Cerebellar nuclear complex (tissue), 1 donor: ENCODE results near the gene C8G.
A peak's percentile ranks its signal among the peaks of the same experiment; 100 is the strongest.

Source experiments
- DNase-seq, 2 experiments: peaks; one replicate each; lab custom pipeline; 2025; lab: John Stamatoyannopoulos, UW

C8G gene

DNA sequence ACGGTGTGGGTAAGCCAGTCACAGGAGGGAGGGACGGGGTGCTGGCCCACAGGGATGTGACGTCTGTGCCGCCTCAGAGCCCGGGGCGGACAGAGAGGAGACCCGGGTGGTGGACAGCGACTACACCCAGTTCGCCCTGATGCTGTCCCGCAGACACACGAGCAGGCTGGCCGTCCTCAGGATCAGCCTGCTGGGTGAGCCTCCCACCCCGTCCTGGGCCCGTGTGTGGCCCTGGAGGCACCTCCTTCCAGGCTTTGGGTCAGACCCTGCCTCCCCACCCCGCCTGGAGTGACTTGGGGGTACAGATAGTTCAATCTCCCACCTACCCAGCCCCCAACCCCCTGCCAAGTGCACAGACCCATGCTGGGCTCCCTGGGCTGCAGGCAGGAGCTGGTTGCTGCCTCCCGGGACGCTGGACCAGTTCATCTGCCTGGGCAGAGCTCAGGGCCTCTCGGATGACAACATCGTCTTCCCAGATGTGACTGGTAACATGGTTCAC is 8.8 kb downstream of the C8G start:
- no peak for DNase-seq

DNA sequence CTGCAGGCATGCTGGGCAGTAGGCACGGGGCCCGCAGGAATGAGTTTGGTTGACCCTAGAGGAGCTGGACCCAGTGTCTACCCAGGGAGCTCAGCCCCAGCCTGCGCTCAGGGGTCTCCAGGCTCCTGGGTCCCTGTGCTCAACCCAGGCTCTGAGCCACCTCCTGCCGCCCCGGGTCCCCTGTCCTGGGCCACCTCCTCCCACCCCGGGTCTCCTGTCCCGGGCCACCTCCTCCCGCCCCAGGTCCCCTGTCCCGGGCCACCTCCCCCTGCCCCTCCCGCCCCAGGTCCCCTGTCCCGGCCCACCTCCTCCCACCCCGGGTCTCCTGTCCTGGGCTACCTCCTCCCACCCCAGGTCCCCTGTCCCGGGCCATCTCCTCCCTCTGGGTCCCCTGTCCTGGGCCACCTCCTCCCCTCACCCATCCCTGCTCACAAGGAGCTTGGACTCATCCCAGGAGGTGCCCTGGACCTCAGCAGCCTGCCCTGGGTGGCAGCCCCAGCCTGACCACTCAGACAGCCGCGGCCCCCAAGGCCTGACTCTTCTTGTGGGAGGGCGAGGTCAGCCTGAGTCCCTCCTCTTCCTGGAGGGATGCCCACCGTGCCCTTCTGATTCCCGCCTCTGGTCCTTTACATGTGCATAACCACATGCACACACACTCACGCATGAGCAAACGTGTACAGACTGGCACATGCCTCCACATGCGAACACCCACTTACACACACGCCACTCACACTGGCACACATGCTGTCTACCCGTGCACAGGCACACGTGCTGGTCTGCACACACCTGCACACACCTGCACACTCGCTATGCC is 9.4 kb downstream of the C8G start:
- DNase-seq, result no peak

- DNase-seq, result no peak
These were observed 10.3 kb downstream of the C8G start for GRCh38 chr9:136955202-136955942.

DNA sequence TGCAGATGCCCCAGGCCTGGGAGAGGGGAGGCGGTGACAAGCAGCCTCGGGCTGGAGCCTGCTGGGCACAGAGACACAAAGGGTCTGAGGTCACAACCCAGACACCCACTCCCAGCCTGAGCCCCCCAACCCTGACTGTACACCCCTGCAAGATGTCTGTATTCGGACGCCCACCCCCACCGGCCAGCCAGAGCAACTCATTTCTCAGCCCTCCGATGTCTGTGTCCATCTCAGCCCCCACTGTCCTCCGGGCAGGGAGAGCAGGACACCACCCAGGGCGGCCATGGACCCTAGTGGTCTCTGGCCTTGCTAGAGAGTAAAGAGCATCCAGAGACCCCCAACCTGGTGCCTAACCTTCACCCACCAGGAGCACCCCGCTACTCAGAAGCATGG is 10.9 kb downstream of the C8G start:
- DNase-seq, result no peak

GRCh38 chr9:136956604-136957003 is 11.6 kb downstream of the C8G start:
- no peak for DNase-seq

- no peak for DNase-seq
These were observed 12.4 kb downstream of the C8G start for GRCh38 chr9:136957461-136957860.

GRCh38 chr9:136957901-136958300 is 12.9 kb downstream of the C8G start:
- DNase-seq, result no peak

- no peak for DNase-seq
These were observed 13.4 kb downstream of the C8G start for GRCh38 chr9:136958473-136958872.

GRCh38 chr9:136958898-136959850 is 14.1 kb downstream of the C8G start:
- DNase-seq, result no peak

- DNase-seq, result no peak
These were observed 15.3 kb downstream of the C8G start for GRCh38 chr9:136960212-136960937.

GRCh38 chr9:136960938-136961275 is 15.9 kb downstream of the C8G start:
- DNase-seq, result no peak

DNA sequence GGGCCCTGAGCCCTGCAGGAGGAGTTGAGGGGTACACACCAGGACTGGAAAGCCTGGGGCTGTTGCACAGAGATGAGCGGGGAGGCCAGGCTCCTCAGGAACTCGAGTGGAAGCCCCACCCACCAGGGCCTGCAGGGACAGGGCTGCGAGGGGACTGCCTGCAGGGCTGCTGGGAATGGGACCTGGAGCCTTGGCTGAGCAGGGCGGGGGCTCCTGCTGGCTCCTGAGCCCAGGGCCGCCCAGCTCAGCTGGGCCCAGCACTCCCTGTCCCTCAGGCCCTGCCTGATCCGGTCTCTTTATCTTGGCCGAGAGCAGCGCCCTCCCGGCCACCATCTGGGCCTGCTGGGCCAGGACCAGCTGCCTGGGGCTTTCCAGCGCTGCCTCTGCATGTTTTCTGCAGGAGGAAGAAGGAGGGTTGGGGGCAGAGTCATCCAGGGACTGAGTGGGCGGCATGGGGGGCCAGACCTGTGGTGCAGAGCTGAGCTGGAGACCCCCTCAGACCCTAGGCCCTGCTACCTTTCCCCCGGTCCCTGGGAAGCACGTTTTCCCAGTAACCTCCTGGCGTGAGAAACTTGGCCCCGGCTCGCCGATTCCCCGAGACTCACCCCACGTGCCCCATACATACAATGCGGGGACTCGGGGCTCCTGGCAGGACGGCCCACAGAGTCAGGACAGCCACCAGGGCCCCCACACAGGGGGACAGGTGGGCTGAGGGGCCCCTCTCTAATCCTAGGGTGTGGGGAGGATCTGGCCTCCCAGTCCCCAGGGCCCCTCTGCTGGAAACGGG is 16.4 kb downstream of the C8G start:
- peak; percentile 44 to 54 for DNase-seq

- no peak for DNase-seq
These were observed 17.1 kb downstream of the C8G start for GRCh38 chr9:136962163-136962562.

DNA sequence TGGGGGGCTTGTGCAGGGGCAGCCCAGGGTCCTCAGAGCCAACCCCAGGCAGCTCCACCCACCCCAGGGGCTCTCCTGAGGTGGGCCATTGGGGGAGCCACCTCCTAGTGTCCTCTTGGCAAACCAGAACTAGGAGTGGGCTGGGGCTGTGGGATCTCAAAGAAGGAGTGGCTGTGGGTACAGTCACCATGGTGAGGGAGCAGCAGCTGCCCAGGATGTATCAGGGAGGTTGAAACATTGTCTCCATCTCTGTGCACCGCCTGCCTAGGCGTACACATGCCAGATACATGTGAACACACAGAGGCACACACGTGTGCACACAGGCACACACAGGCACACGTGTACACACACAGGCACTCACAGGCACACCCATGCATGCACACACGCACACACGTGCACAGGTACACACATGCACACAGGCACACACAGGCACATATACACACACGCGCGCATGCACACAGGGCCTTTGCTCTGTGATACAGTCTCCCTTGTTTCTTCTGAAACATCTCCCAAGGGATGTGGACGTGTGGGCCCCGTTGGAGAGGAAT is 17.7 kb downstream of the C8G start:
- no peak for DNase-seq

DNA sequence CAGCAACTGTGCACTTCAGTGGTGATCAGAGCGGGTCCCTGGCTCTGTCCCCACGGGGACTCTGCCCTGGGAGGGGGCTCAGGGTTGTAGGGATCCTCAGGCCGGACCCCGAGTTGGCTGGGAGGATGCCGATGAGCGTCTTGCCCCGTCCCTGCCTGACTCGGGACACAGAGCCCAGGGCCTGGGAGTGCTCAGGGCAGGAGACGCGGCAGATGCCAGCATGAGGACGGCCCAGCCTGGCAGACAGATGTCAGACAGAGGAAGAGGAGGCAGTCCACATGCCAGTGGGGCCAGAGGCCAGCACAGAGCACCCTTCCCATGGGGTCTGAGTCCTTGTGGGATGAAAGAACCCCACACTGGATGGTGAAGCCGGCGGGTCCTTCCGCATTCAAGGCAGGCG is 18.3 kb downstream of the C8G start:
- no peak for DNase-seq

DNA sequence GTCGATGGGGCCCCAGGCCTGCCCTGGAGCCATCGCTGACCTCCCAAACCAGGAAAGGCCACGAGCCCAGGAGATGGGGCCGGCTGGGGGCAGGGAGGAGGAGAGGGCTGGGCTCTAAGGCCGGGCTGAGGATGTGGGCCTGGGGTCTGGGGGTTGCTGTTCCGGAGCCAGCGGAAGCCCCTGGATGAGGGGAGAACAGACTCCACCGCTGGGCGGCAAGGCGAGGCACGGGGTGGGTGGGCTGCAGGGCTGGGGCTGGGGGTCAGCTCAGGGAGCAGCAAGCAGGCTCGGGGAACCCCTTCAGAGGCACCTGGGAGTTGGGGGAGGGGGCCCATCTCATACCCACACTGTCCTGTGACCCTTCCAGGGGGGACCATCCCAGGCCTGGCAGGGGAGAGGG is 18.7 kb downstream of the C8G start:
- DNase-seq, result no peak

DNA sequence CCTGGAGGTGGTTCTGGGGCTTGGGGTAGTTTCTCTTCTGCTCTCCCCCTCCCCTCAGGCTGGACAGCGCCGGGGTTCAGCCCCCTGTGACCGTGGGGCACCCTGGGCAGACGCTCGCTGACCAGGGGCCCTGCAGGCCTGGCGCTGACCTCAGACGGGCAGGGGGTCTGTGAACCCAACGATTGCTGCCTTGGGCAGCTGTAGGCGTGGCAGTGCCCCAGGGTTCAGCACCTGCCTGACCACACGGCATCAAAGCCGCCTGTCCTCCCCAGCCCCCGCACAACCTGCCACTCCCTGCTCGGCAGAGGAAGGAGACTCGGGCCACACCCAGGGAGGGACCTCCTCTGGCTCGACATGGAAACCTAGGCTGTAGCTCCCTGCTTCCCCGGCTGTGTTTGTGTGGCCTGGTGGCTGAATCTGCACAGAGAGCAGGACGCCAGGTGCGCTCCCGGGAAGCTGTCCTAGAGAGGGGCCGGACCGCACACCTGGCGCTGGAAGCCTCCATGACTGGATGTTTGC is 19.2 kb downstream of the C8G start:
- DNase-seq, result no peak

DNA sequence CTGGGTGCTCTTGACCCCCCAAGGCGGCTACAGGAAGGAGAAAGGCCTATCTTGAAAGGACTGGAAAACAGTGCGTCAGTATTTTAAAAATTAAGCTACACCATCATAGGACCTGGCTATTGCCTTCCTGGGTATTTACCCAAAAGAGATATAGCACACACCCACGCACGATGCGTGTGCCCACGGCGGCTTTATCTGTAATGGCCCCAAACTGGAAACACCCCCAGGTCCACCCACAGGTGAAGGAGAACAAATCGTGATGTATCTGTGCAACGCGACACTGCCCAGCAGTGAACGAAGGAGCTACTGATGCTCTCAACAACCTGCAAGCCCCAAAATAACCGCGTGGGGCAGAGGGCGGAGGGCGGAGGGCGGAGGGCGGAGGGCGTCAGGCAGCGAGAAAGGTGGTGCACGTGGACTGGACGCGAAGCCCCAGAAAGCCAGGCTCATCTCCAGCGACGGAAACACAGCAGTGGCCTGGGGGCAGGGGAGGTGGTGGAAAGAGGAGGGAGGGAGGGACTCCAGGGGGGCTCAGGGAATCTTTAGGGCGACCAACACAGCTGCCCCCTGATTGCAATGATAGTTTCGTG is 19.9 kb downstream of the C8G start:
- DNase-seq, result no peak

DNA sequence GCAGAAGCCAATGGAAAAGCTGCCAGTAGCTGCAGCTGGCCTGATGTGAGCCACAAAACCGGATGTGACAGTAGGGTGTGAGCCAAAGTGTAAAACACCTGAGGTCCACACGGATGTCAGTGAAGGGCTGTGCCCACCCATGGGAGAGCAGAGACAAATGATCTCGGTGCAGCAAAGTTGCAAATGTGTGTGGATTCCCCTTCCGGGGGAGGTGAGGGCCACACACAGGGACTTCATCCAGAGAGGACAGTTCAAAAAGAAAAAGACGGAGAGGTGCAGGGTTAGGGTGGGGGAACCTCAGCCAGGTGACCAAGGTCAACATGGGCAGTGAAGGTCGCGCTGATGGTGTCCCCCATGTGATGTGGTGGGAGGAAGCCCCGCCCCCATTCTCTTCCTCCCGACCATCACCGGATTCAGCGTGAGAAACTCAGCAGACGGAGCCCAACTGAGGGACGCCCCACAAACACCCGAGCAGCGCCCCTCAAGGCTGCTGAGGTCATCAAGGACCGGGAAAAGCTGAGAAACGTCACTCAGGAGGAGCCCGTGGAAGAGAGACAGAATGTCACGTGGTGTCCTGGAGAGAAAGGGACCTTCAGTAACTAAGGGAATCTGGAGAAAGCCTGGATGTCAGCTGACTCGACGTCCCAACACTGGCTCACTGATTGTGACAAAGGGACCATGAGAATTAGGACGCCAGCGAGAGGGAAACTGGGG is 20.9 kb downstream of the C8G start:
- DNase-seq, result no peak
